Measurements from ENCODE around the gene SEC63. TPM values are rescaled to one million over a fixed set of nuclear protein-coding genes. Genes with fewer than 3 reads are reported as not detected.

Gene SEC63
- polyA plus RNA-seq, 1 of the 3 experiments (the other 2 are of a cell fraction) = 13.2 TPM

GRCh38 chr6:107999341-107999740, 41.3 kb upstream of the SEC63 start:
- Histone ChIP-seq H3K9ac (no peak overlapping the region), H3K9me2 (no peaks in the 10 kb centered on the region), H3K9me3 (no peaks in the 10 kb centered on the region), H3K27ac (ENCODE audit: low read depth in 2 of 2, low read length in 1 of 2) (no peak overlapping the region), H3K79me2 (ENCODE audit: insufficient read depth) (no peaks in the 10 kb centered on the region), H4K20me1 (ENCODE audit: insufficient read depth) (no peaks in the 10 kb centered on the region), H2AFZ (ENCODE audit: low read depth) (no peak overlapping the region), H3K27me3 (ENCODE audit: insufficient read depth) (no peaks in the 10 kb centered on the region), H3K4me3 (ENCODE audit: low read depth in 2 of 2, low read length in 1 of 2) (no peak overlapping the region), H3K4me1 (ENCODE audit: control insufficient read depth in 1 of 2, insufficient read depth in 2 of 2, low read depth in 1 of 2, low read length in 1 of 2) (no peaks in the 10 kb centered on the region; a peak in 1 of 4 replicates), H3K36me3 (replicated peaks in 1 of 2; ENCODE audit: control insufficient read depth in 1 of 2, insufficient read depth in 2 of 2, low read length in 1 of 2) (no peaks in the 10 kb centered on the region), H3K4me2 (no peak overlapping the region), H3F3A (replicated peaks; ENCODE audit: insufficient read depth) (no peaks in the 10 kb centered on the region)
- DNase-seq = no peak
- no peak for TF ChIP-seq IRF3 (IDR thresholded peaks at IDR 0.05; ENCODE audit: low read depth, low read length)
- TF ChIP-seq FOXM1 (IDR thresholded peaks at IDR 0.05; ENCODE audit: low read depth) = no peak
- TF ChIP-seq RFX5 (IDR thresholded peaks at IDR 0.05; ENCODE audit: low read length) = no peak
- TF ChIP-seq, protein P1, sequence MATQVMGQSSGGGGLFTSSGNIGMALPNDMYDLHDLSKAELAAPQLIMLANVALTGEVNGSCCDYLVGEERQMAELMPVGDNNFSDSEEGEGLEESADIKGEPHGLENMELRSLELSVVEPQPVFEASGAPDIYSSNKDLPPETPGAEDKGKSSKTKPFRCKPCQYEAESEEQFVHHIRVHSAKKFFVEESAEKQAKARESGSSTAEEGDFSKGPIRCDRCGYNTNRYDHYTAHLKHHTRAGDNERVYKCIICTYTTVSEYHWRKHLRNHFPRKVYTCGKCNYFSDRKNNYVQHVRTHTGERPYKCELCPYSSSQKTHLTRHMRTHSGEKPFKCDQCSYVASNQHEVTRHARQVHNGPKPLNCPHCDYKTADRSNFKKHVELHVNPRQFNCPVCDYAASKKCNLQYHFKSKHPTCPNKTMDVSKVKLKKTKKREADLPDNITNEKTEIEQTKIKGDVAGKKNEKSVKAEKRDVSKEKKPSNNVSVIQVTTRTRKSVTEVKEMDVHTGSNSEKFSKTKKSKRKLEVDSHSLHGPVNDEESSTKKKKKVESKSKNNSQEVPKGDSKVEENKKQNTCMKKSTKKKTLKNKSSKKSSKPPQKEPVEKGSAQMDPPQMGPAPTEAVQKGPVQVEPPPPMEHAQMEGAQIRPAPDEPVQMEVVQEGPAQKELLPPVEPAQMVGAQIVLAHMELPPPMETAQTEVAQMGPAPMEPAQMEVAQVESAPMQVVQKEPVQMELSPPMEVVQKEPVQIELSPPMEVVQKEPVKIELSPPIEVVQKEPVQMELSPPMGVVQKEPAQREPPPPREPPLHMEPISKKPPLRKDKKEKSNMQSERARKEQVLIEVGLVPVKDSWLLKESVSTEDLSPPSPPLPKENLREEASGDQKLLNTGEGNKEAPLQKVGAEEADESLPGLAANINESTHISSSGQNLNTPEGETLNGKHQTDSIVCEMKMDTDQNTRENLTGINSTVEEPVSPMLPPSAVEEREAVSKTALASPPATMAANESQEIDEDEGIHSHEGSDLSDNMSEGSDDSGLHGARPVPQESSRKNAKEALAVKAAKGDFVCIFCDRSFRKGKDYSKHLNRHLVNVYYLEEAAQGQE (IDR thresholded peaks at IDR 0.05; ENCODE audit: low read depth, low read length) = no peak
- no peak for TF ChIP-seq CHD2 (IDR thresholded peaks at IDR 0.05; ENCODE audit: low read length, partially characterized antibody)
- no peak for TF ChIP-seq ELF1 (IDR thresholded peaks at IDR 0.05)
- no peak for TF ChIP-seq FOXJ3 (CRISPR knock-in tag; IDR thresholded peaks at IDR 0.05)
- TF ChIP-seq POLR2AphosphoS5 (IDR thresholded peaks at IDR 0.05; ENCODE audit: low read depth, low read length) = no peak
- no peak for TF ChIP-seq FOSL2 (IDR thresholded peaks at IDR 0.05; ENCODE audit: borderline replicate concordance, low read depth)
- TF ChIP-seq TAF1 (IDR thresholded peaks at IDR 0.05; ENCODE audit: borderline replicate concordance, low read depth, low read length) = no peak
- no peak for TF ChIP-seq GATA2 (CRISPR knock-in tag; IDR thresholded peaks at IDR 0.05)
- no peak for TF ChIP-seq YY1 (IDR thresholded peaks at IDR 0.05; ENCODE audit: low read depth)
- TF ChIP-seq EZH2phosphoT487 (IDR thresholded peaks at IDR 0.05; ENCODE audit: borderline replicate concordance, low read depth) = no peak
- no peak for TF ChIP-seq RAD21 (IDR thresholded peaks at IDR 0.05; ENCODE audit: low read length)
- TF ChIP-seq EP300 (IDR thresholded peaks at IDR 0.05; ENCODE audit: borderline replicate concordance in 1 of 2, low read depth in 1 of 2, low read length in 1 of 2) = no peak
- no peak for TF ChIP-seq JUND (IDR thresholded peaks at IDR 0.05)
- CTCF ChIA-PET = no interaction called here
- POLR2A ChIA-PET = no interaction called here

Measured in SK-N-SH (cell line).